Mesenchymal stem cell (in vitro differentiated cells and primary cell): ENCODE measurements around the gene MAJIN.

Experiments
- DNase-seq: peaks from one replicate; pipeline ENCODE4 v3.0.0-alpha.2; 2013
- H2AFZ ChIP-seq: one replicate; pipeline ENCODE4 v1.6.1; 2013; ENCODE audit warnings: low read depth, mild to moderate bottlenecking, control low read depth, inconsistent platforms, low read length, moderate library complexity
- H2AK5ac ChIP-seq: 2 replicates; pipeline ENCODE4 v1.6.1; 2013; ENCODE audit warnings: low read length, moderate library complexity, mild to moderate bottlenecking, inconsistent platforms; ENCODE audit not compliant: severe bottlenecking
- H2BK120ac ChIP-seq: one replicate; pipeline ENCODE4 v1.6.1; 2013; ENCODE audit warnings: low read depth, mild to moderate bottlenecking, inconsistent platforms, low read length, moderate library complexity
- H2BK12ac ChIP-seq, 2 experiments: one replicate each; pipeline ENCODE4 v1.6.1; 2013; ENCODE audit warnings: inconsistent platforms in 2 of 2, low read length in 2 of 2, mild to moderate bottlenecking in 2 of 2, moderate library complexity in 2 of 2, control low read depth in 1 of 2
- H2BK15ac ChIP-seq: one replicate; pipeline ENCODE4 v1.6.1; 2013; ENCODE audit warnings: mild to moderate bottlenecking, low read depth, inconsistent platforms; ENCODE audit not compliant: poor library complexity, severe bottlenecking
- H2BK5ac ChIP-seq: 2 replicates; pipeline ENCODE4 v1.6.1; 2013; ENCODE audit warnings: low read depth, mild to moderate bottlenecking, low read length, control low read depth, inconsistent platforms; ENCODE audit not compliant: poor library complexity, severe bottlenecking
- H3K14ac ChIP-seq, 2 experiments: one replicate each; pipeline ENCODE4 v1.6.1; 2013; ENCODE audit warnings: inconsistent platforms in 2 of 2, low read length in 2 of 2, control low read depth in 1 of 2, mild to moderate bottlenecking in 1 of 2, moderate library complexity in 1 of 2
- H3K18ac ChIP-seq, 2 experiments: one replicate each; pipeline ENCODE4 v1.6.1; 2013; ENCODE audit warnings: inconsistent platforms in 2 of 2, low read length in 2 of 2, control low read depth in 1 of 2, low read depth in 1 of 2, mild to moderate bottlenecking in 1 of 2
- H3K23ac ChIP-seq, 2 experiments: one replicate each; pipeline ENCODE4 v1.6.1; 2013; ENCODE audit warnings: inconsistent platforms in 2 of 2, low read length in 2 of 2, mild to moderate bottlenecking in 2 of 2, moderate library complexity in 2 of 2, control low read depth in 1 of 2
- H3K27ac ChIP-seq: 2 replicates; pipeline ENCODE4 v1.5.1; 2013; ENCODE audit warnings: mild to moderate bottlenecking, moderate library complexity, low read length, control low read depth, inconsistent platforms; ENCODE audit not compliant: poor library complexity, severe bottlenecking
- H3K27me3 ChIP-seq, 2 experiments: 2 replicates each; pipeline versions ENCODE4 v1.6.1 to v1.7.0; 2013; ENCODE audit warnings: low read length in 2 of 2, mild to moderate bottlenecking in 2 of 2, moderate library complexity in 2 of 2, control low read depth in 1 of 2, inconsistent platforms in 1 of 2; ENCODE audit not compliant: control insufficient read depth in 1 of 2, insufficient read depth in 1 of 2
- H3K36me3 ChIP-seq, 2 experiments: 2 replicates each; pipeline versions ENCODE4 v1.6.1 to v1.7.0; 2013; ENCODE audit warnings: low read length in 2 of 2, control low read depth in 1 of 2, inconsistent platforms in 1 of 2, low read depth in 1 of 2, mild to moderate bottlenecking in 1 of 2; ENCODE audit not compliant: insufficient read depth in 2 of 2, control insufficient read depth in 1 of 2
- H3K4ac ChIP-seq, 2 experiments: one replicate each; pipeline ENCODE4 v1.6.1; 2013; ENCODE audit warnings: inconsistent platforms in 2 of 2, low read length in 2 of 2, mild to moderate bottlenecking in 2 of 2, moderate library complexity in 2 of 2, control low read depth in 1 of 2, low read depth in 1 of 2
- H3K4me1 ChIP-seq: 2 replicates; pipeline ENCODE4 v1.6.1; 2013; ENCODE audit warnings: low read depth, low read length, control low read depth; ENCODE audit not compliant: control insufficient read depth, insufficient read depth
- H3K4me2 ChIP-seq: 2 replicates; pipeline ENCODE4 v1.6.1; 2013; ENCODE audit warnings: low read length, mild to moderate bottlenecking, inconsistent platforms; ENCODE audit not compliant: poor library complexity, severe bottlenecking
- H3K4me3 ChIP-seq, 2 experiments: 2 replicates each; pipeline versions ENCODE4 v1.5.1 to v1.7.0; 2013; ENCODE audit warnings: low read length in 2 of 2, mild to moderate bottlenecking in 2 of 2, control low read depth in 1 of 2, low read depth in 1 of 2; ENCODE audit not compliant: insufficient read depth in 1 of 2
- H3K79me1 ChIP-seq: replicated peaks from 2 replicates; pipeline ENCODE4 v1.6.1; 2013; ENCODE audit warnings: mild to moderate bottlenecking, control low read depth, low read length, inconsistent platforms; ENCODE audit not compliant: poor library complexity, severe bottlenecking
- H3K9ac ChIP-seq: 2 replicates; pipeline ENCODE4 v1.7.0; 2013; ENCODE audit warnings: mild to moderate bottlenecking, low read length, moderate library complexity
- H3K9me3 ChIP-seq: 2 replicates; pipeline ENCODE4 v1.7.0; 2013; ENCODE audit warnings: mild to moderate bottlenecking, low read length; ENCODE audit not compliant: control insufficient read depth
- H4K8ac ChIP-seq: one replicate; pipeline ENCODE4 v1.6.1; 2013; ENCODE audit warnings: inconsistent platforms, mild to moderate bottlenecking, low read length, moderate library complexity
- H4K91ac ChIP-seq: one replicate; pipeline ENCODE4 v1.6.1; 2013; ENCODE audit warnings: mild to moderate bottlenecking, low read length, inconsistent platforms
- WGBS: methylation state at CpG from one replicate; pipeline ENCODE4 v1.1.7; 2013; ENCODE audit warnings: mixed read lengths; 5-methylcytosine and 5-hydroxymethylcytosine counted together

Gene MAJIN

GRCh38 chr11:64933213-64933934 lies 38.5 kb downstream of the MAJIN start:
- H2BK15ac ChIP-seq = no peak overlapping the region
- H3K4me3 ChIP-seq = no peak overlapping the region
- no peaks in the 10 kb centered on the region for H3K79me1 ChIP-seq
- DNase-seq = no peak
- H2AFZ ChIP-seq = no peak overlapping the region
- no peak overlapping the region for H2BK12ac ChIP-seq
- H3K4me1 ChIP-seq = peaks cover 10% of the 10 kb centered on the region
- H3K23ac ChIP-seq = no peak overlapping the region
- no peak overlapping the region for H2BK120ac ChIP-seq
- no peak overlapping the region for H3K27ac ChIP-seq
- H3K27me3 ChIP-seq = peaks cover 0 to 11% of the 10 kb centered on the region in 2 experiments
- H2AK5ac ChIP-seq = no peak overlapping the region
- no peak overlapping the region for H3K18ac ChIP-seq
- H3K36me3 ChIP-seq = peaks cover 60 to 63% of the 10 kb centered on the region in 2 experiments
- no peak overlapping the region for H4K91ac ChIP-seq
- no peak overlapping the region for H3K14ac ChIP-seq
- no peak overlapping the region for H4K8ac ChIP-seq
- no peaks in the 10 kb centered on the region for H3K9me3 ChIP-seq
- no peak overlapping the region for H2BK5ac ChIP-seq
- H3K4me2 ChIP-seq = no peak overlapping the region
- WGBS = 94% methylated on average over 12 of the region's 12 CpGs
- H3K4ac ChIP-seq = no peak overlapping the region
- no peak overlapping the region for H3K9ac ChIP-seq

GRCh38 chr11:64932324-64932723 lies 39.6 kb downstream of the MAJIN start:
- peaks cover 69 to 73% of the 10 kb centered on the region in 2 experiments for H3K36me3 ChIP-seq
- WGBS = 83% methylated on average over 1 of the region's 5 CpGs
- no peaks in the 10 kb centered on the region for H3K9me3 ChIP-seq
- no peak overlapping the region for H2BK5ac ChIP-seq
- no peak for DNase-seq
- H3K9ac ChIP-seq = no peak overlapping the region
- H3K27me3 ChIP-seq = peaks cover 0 to 3% of the 10 kb centered on the region in 2 experiments
- no peak overlapping the region for H3K27ac ChIP-seq
- no peak overlapping the region for H2AFZ ChIP-seq
- peaks cover 10% of the 10 kb centered on the region for H3K4me1 ChIP-seq
- H2BK12ac ChIP-seq = no peak overlapping the region
- no peak overlapping the region for H4K8ac ChIP-seq
- H4K91ac ChIP-seq = no peak overlapping the region
- H2BK15ac ChIP-seq = no peak overlapping the region
- no peak overlapping the region for H3K14ac ChIP-seq
- H2AK5ac ChIP-seq = no peak overlapping the region
- no peaks in the 10 kb centered on the region for H3K79me1 ChIP-seq
- H3K4me2 ChIP-seq = no peak overlapping the region
- H3K18ac ChIP-seq = no peak overlapping the region
- no peak overlapping the region for H3K4ac ChIP-seq
- H2BK120ac ChIP-seq = no peak overlapping the region
- no peak overlapping the region for H3K4me3 ChIP-seq
- H3K23ac ChIP-seq = no peak overlapping the region

- no peak overlapping the region for H4K8ac ChIP-seq
- no peak overlapping the region for H2BK15ac ChIP-seq
- H3K4me1 ChIP-seq = peaks cover 13% of the 10 kb centered on the region
- H4K91ac ChIP-seq = no peak overlapping the region
- no peak overlapping the region for H2AFZ ChIP-seq
- peaks cover 77 to 80% of the 10 kb centered on the region in 2 experiments for H3K36me3 ChIP-seq
- H3K14ac ChIP-seq = no peak overlapping the region
- H3K79me1 ChIP-seq = peaks cover 4% of the 10 kb centered on the region
- H3K18ac ChIP-seq = no peak overlapping the region
- H2AK5ac ChIP-seq = no peak overlapping the region
- H3K9ac ChIP-seq = no peak overlapping the region
- WGBS = over 99% methylated on average over 6 of the region's 7 CpGs
- no peak overlapping the region for H2BK12ac ChIP-seq
- no peak overlapping the region for H3K4me2 ChIP-seq
- no peaks in the 10 kb centered on the region for H3K27me3 ChIP-seq
- H3K4ac ChIP-seq = no peak overlapping the region
- H3K27ac ChIP-seq = no peak overlapping the region
- DNase-seq = no peak
- no peak overlapping the region for H3K23ac ChIP-seq
- H2BK120ac ChIP-seq = no peak overlapping the region
- H3K9me3 ChIP-seq = no peaks in the 10 kb centered on the region
- H2BK5ac ChIP-seq = no peak overlapping the region
- H3K4me3 ChIP-seq = no peak overlapping the region
These were observed 40.6 kb downstream of the MAJIN start for GRCh38 chr11:64931290-64931689.

GRCh38 chr11:64930340-64930739 lies 41.6 kb downstream of the MAJIN start:
- H2BK15ac ChIP-seq = no peak overlapping the region
- H3K14ac ChIP-seq = no peak overlapping the region
- H3K27ac ChIP-seq = no peak overlapping the region
- no peak overlapping the region for H4K91ac ChIP-seq
- H3K36me3 ChIP-seq = peaks cover 75 to 80% of the 10 kb centered on the region in 2 experiments
- peaks cover 10% of the 10 kb centered on the region for H3K79me1 ChIP-seq
- no peak overlapping the region for H3K18ac ChIP-seq
- DNase-seq = no peak
- no peaks in the 10 kb centered on the region for H3K9me3 ChIP-seq
- H2BK12ac ChIP-seq = no peak overlapping the region
- no peak overlapping the region for H2BK120ac ChIP-seq
- H2BK5ac ChIP-seq = no peak overlapping the region
- no peak overlapping the region for H4K8ac ChIP-seq
- H3K4me3 ChIP-seq = no peak overlapping the region
- H3K4ac ChIP-seq = no peak overlapping the region
- peaks cover 14% of the 10 kb centered on the region for H3K4me1 ChIP-seq
- no peak overlapping the region for H3K9ac ChIP-seq
- H3K4me2 ChIP-seq = no peak overlapping the region
- no peak overlapping the region for H2AK5ac ChIP-seq
- 96% methylated on average over 6 of the region's 6 CpGs for WGBS
- H3K27me3 ChIP-seq = no peaks in the 10 kb centered on the region
- no peak overlapping the region for H2AFZ ChIP-seq
- H3K23ac ChIP-seq = no peak overlapping the region
